Heart right ventricle (tissue), 16 donors: ENCODE results near the gene FBXL2. TPM values are rescaled to one million over a fixed set of nuclear protein-coding genes. Genes with fewer than 3 reads are reported as not detected.
A peak's percentile ranks its signal among the peaks of the same experiment; 100 is the strongest.

Experiments used
- ATAC-seq, 8 donors: fragments of 200-7000 bp; cut with Tn5 transposase; one replicate each; pipeline ENCODE4 v1.9.1; 2020; ENCODE audit warnings: mild to moderate bottlenecking in 8 of 8, moderate library complexity in 8 of 8, moderate number of reproducible peaks in 1 of 8
- DNase-seq, 2 donors: peaks; one replicate each; pipeline ENCODE4 v3.0.0-alpha.2; 2020
- H3K27ac ChIP-seq, 10 donors: fragments of 200-600 bp; sonication (generic) in 2 of 10; one replicate each; pipeline versions ENCODE4 v1.5.0 to v1.8.0; 2020 to 2022; ENCODE audit warnings: mild to moderate bottlenecking in 3 of 10
- H3K27me3 ChIP-seq, 7 donors: fragments of 200-600 bp; one replicate each; pipeline ENCODE4 v1.8.0; 2021 to 2022; ENCODE audit warnings: mild to moderate bottlenecking in 2 of 7
- H3K36me3 ChIP-seq, 9 donors: fragments of 200-600 bp; sonication (generic) in 1 of 9; one replicate each; pipeline versions ENCODE4 v1.5.0 to v1.8.0; 2020 to 2022; ENCODE audit warnings: mild to moderate bottlenecking in 2 of 9
- H3K4me1 ChIP-seq, 9 donors: fragments of 200-600 bp; sonication (generic) in 1 of 9; one replicate each; pipeline versions ENCODE4 v1.5.0 to v1.8.0; 2020 to 2022; ENCODE audit warnings: mild to moderate bottlenecking in 4 of 9
- H3K4me3 ChIP-seq, 10 donors: fragments of 200-600 bp; sonication (generic) in 2 of 10; one replicate each; pipeline versions ENCODE4 v1.5.0 to v1.8.0; 2020 to 2022; ENCODE audit warnings: mild to moderate bottlenecking in 7 of 10, moderate library complexity in 2 of 10
- H3K9me3 ChIP-seq, 11 donors: fragments of 200-600 bp in 10 of 11; sonication (generic) in 2 of 11; one replicate each; pipeline versions ENCODE4 v1.5.0 to v1.8.0; 2013 to 2022; ENCODE audit warnings: mild to moderate bottlenecking in 2 of 11, control low read depth in 1 of 11, moderate library complexity in 1 of 11
- CTCF ChIP-seq, 9 donors: fragments of 200-600 bp; sonication (generic) in 2 of 9; IDR thresholded peaks; one replicate each; pipeline versions ENCODE4 v1.5.0 to v1.8.0; 2021 to 2022; ENCODE audit warnings: antibody characterized with exemption in 9 of 9, mild to moderate bottlenecking in 5 of 9, moderate library complexity in 1 of 9
- WGBS, 2 donors: extraction: QIAGEN DNeasy Blood & Tissue Kit; methylation state at CpG; one replicate each; pipeline ENCODE4 v1.1.7; 2013; ENCODE audit warnings: inconsistent platforms in 1 of 2; 5-methylcytosine and 5-hydroxymethylcytosine counted together
- intact Hi-C, 10 donors: fragments of 100-400 bp; cut with DNase I; formaldehyde crosslinking; loops; one replicate each; pipeline versions ENCODE4 v1.11.1 to v1.14.2; 2022
- polyA plus RNA-seq, 2 donors: library from polyadenylated mRNA; stranded (reverse); fragments of 200-250 nt; gene quantifications; one replicate each; pipeline ENCODE4 v1.2.3, GENCODE V29; 2013
- total RNA-seq, 10 donors: library from RNA; stranded (reverse); fragmentation: NEBNext Ultra II Directional in 3 of 10; extraction: Animal tissue kit (Norgen Biotek cat#: 25700) in 3 of 10; gene quantifications; one replicate each; pipeline versions ENCODE4 v1.2.1 to v1.2.4, GENCODE V29; 2021 to 2023
- donor health status: Arrhythmogenic right ventricular cardiomyopathy.
- donor health status: ischemic (EF 13 %, LVEDD 7.1; RV severe dilation, severe dysfunction).
- donor health status: healthy with polysubstance abuse.
- donor health status: DM: no; HTN: yes; CAD: no.
- donor health status: DM: no; HTN: no; CAD: no.
- donor health status: ischemic (EF 25% LVEDD 6.9; RV normal size, moderate dysfunction).
- donor health status: ischemic (EF 25% LVEDD 5.7; RV mildly dilated, moderate dysfunction).
- donor health status: healthy.
- donor health status: DM: yes; HTN: yes; CAD: no.
- donor health status: Ischemic cardiomyopathy.
- donor health status: ischemic (EF 35%, LVEDD 5.7; RV mildly dilated, moderate dysfunction).
- donor health status: nonischemic (EF 11% LVEDD 7.7; RV severe dilation, severe dysfunction).
- donor health status: DM: yes; HTN: yes; CAD: no.
- donor health status: PGD.
- donor health status: ischemic (EF 29% LVEDD 5.4; RV normal size, mild dysfunction).
- donor health status: nonischemic (EF 23%, LVEDD 6.1; RV moderate dilation, normal function).

FBXL2 gene
- total and polyA plus RNA-seq, 12 donors: 0.87 to 3.6 (median 2.0) TPM

GRCh38 chr3:33317963-33318709, 40.9 kb downstream of the FBXL2 start:
- 49 to 62% methylated on average over 4 of the region's 4 CpGs for WGBS, 2 donors
- peaks cover 0 to 3% (median 0%) of the 10 kb centered on the region in 9 donors for H3K36me3 ChIP-seq

GRCh38 chr3:33318710-33319380, 41.6 kb downstream of the FBXL2 start:
- no peak overlapping the region for H3K4me3 ChIP-seq
- peak in 4 of 9 donors; percentile 12 to 18 (median 16) for TF ChIP-seq CTCF (IDR thresholded peaks at IDR 0.05)
- WGBS, 2 donors: 78 to 82% methylated on average over 5 of the region's 5 CpGs
- DNase-seq: no peak
- peaks cover 0 to 3% (median 0%) of the 10 kb centered on the region in 9 donors for H3K36me3 ChIP-seq
- H3K9me3 ChIP-seq: no peaks in the 10 kb centered on the region
- H3K27ac ChIP-seq: no peak overlapping the region
- peaks cover 0 to 17% (median 0%) of the 10 kb centered on the region in 9 donors for H3K4me1 ChIP-seq
- intact Hi-C loops: no loop called here
- no peak for ATAC-seq
- no peaks in the 10 kb centered on the region for H3K27me3 ChIP-seq

More at GRCh38 chr3:33317963-33318709, 40.9 kb downstream of the FBXL2 start:
- TF ChIP-seq CTCF (IDR thresholded peaks at IDR 0.05): no peak
- Histone ChIP-seq H3K4me1 (peaks cover 0 to 17% (median 0%) of the 10 kb centered on the region in 9 donors), H3K4me3 (no peak overlapping the region), H3K27ac (no peak overlapping the region), H3K9me3 (no peaks in the 10 kb centered on the region), H3K27me3 (no peaks in the 10 kb centered on the region)
- ATAC-seq (no peak), DNase-seq (no peak)
- intact Hi-C loops: no loop called here

GRCh38 chr3:33322412-33322811, 45.2 kb downstream of the FBXL2 start:
- H3K4me3 ChIP-seq: no peak overlapping the region
- H3K9me3 ChIP-seq: peaks cover 0 to 6% (median 0%) of the 10 kb centered on the region in 11 donors
- 89 to 100% methylated on average over 1 of the region's 1 CpG for WGBS, 2 donors
- H3K36me3 ChIP-seq: peaks cover 0 to 3% (median 0%) of the 10 kb centered on the region in 9 donors
- no peak overlapping the region for H3K27ac ChIP-seq
- no peaks in the 10 kb centered on the region for H3K27me3 ChIP-seq
- peaks cover 0 to 11% (median 0%) of the 10 kb centered on the region in 9 donors for H3K4me1 ChIP-seq
- intact Hi-C loops: no loop called here
- no peak for ATAC-seq
- no peak for TF ChIP-seq CTCF (IDR thresholded peaks at IDR 0.05)
- DNase-seq: no peak

GRCh38 chr3:33331414-33331813, 54.2 kb downstream of the FBXL2 start:
- Histone ChIP-seq H3K4me1 (no peaks in the 10 kb centered on the region), H3K27me3 (no peaks in the 10 kb centered on the region), H3K36me3 (no peaks in the 10 kb centered on the region), H3K27ac (no peak overlapping the region), H3K4me3 (no peak overlapping the region), H3K9me3 (peaks cover 0 to 23% (median 2%) of the 10 kb centered on the region in 11 donors)
- 82 to 88% methylated on average over 2 of the region's 2 CpGs for WGBS, 2 donors
- no peak for ATAC-seq
- intact Hi-C loops: no loop called here
- no peak for TF ChIP-seq CTCF (IDR thresholded peaks at IDR 0.05)
- DNase-seq: no peak
